ENCODE measurements around the gene THNSL1. TPM values are rescaled to one million over a fixed set of nuclear protein-coding genes. Genes with fewer than 3 reads are reported as not detected.
A peak's percentile ranks its signal among the peaks of the same experiment; 100 is the strongest.

Gene THNSL1
- total RNA-seq, 2 experiments from 2014 or later = 2.2 to 2.4 TPM

DNA sequence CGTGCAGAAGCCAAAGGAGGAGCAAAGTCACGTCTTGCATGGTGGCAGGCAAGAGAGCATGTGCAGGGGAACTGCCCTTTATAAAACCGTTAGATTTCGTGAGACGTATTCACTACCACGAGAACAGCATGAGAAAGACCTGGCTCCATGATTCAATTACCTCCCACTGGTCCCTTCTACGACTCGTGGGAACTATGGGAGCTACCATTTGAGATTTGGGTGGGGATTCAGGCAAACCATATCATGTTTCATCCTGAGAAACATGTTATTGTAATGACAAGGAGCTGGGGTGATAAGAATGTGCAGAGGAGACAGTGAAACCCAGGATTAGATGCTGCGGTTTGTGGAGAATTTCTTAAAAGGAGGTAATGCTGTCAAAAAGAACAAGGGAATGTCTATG is 34.0 kb downstream of the THNSL1 start:
- Mint-ChIP-seq H3K27ac (no peak overlapping the region), H3K36me3 (ENCODE audit: low read depth) (no peaks in the 10 kb centered on the region), H3K9me3 (no peaks in the 10 kb centered on the region), H3K27me3 (peaks cover 19% of the 10 kb centered on the region), H3K4me3 (no peak overlapping the region), H3K4me1 (no peaks in the 10 kb centered on the region)
- POLR2A ChIA-PET = no interaction called here
- CTCF ChIA-PET = no interaction called here
- DNase-seq = no peak

DNA sequence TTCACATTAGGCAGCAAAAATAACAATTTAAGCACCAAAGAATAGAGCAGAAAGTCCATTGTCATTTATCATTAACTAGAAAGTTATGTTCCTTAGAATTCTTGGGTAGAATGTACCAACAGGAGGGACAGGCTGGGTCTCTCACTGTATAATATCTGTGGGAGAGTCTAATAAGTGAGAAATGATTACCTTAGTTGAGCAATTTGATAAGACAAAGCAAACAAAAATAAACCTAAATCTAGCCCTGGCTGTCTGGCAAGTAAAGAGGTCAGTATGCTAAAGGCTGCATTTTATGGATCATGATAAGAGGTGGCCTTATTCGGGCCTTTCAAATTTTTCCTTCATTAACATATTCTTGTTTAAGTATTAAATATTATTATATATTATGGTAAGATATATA is 35.6 kb downstream of the THNSL1 start:
- Mint-ChIP-seq H3K9me3 (no peaks in the 10 kb centered on the region), H3K36me3 (ENCODE audit: low read depth) (no peaks in the 10 kb centered on the region), H3K4me1 (no peaks in the 10 kb centered on the region), H3K4me3 (no peak overlapping the region), H3K27me3 (peaks cover 14% of the 10 kb centered on the region), H3K27ac (no peak overlapping the region)
- ChIA-PET POLR2A (no interaction called here), CTCF (no interaction called here)
- no peak for DNase-seq

DNA sequence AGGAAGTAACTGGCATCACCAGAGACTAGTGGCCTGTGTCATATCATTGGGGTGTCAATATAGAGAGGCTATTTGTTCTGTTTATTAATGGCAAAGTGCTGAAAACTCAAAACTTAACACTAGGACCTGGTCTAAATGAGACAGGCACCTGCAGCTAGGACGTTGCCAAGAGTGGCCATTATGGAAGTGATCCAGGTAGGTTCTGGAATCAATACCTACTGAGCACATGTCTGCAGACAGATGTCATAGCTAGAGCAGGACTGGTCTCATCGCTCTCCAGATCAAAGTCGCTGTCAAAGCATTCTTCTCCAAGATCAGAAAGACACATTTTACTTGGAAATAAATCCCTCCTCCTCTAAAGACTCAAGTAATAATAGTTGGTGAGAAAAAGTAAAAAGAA is 40.3 kb downstream of the THNSL1 start:
- H3K9me3 Mint-ChIP-seq = no peaks in the 10 kb centered on the region
- ChIA-PET CTCF (interaction anchor here (1.0 kb wide), 1 partner anchor 55 kb away, joined by 3 read pairs; no protein-coding TSS in a partner anchor), POLR2A (no interaction called here)

DNA sequence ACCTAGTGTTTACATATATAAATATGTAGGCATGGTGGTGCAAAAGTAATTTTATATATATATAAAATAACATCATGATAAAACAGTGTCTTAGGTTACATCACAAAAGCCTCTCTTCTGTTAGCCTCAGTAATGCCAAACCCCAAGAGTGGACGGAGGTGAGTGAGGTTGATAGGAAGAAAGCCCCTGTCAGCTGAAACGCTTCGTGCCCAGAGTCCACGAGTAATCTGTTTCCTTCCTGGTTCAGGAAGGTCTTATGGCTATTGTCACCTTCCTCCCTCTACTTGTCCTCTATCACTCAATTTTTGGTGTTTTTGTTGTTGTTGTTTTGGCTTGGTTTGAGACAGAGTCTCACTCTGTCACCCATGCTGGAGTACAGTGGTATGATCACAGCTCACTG is 41.5 kb downstream of the THNSL1 start:
- ChIA-PET CTCF (interaction anchor here (0.6 kb wide), 1 partner anchor 323 kb away, joined by 3 read pairs; no protein-coding TSS in a partner anchor), POLR2A (no interaction called here)
- Mint-ChIP-seq H3K9me3 (no peaks in the 10 kb centered on the region), H3K36me3 (ENCODE audit: low read depth) (no peaks in the 10 kb centered on the region), H3K4me1 (peaks cover 14% of the 10 kb centered on the region), H3K27ac (no peak overlapping the region), H3K4me3 (no peak overlapping the region), H3K27me3 (no peaks in the 10 kb centered on the region)
- no peak for DNase-seq

More for the DNA sequence above, 40.3 kb downstream of the THNSL1 start:
- Mint-ChIP-seq H3K4me3 (no peak overlapping the region), H3K36me3 (ENCODE audit: low read depth) (no peaks in the 10 kb centered on the region), H3K4me1 (peaks cover 2% of the 10 kb centered on the region), H3K27me3 (no peaks in the 10 kb centered on the region), H3K27ac (no peak overlapping the region)
- DNase-seq = no peak

DNA sequence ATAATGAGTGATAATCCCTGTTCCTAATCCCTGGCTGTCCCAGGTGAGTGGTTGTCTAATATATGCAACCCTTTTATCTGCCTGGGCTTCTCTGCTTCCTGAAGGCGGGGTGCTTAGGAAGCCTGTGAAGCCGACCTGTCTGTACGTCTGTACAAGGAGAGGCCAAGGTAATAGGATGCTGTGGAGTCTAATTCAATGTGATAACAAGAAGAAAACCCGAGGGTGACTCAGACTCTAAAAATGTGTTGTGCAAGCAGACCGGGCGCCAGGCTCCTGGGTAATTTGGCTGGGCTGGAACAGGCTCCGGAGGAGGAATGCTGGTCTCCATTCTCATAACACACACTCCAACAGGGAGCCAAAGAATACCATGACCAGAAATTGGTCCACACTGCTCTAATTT is 43.6 kb downstream of the THNSL1 start:
- POLR2A ChIA-PET = no interaction called here
- H3K9me3 Mint-ChIP-seq = no peaks in the 10 kb centered on the region
- CTCF ChIA-PET = no interaction called here
- H3K4me1 Mint-ChIP-seq = peaks cover 29% of the 10 kb centered on the region
- H3K27me3 Mint-ChIP-seq = no peaks in the 10 kb centered on the region
- no peak overlapping the region for H3K4me3 Mint-ChIP-seq
- no peak for DNase-seq
- no peak overlapping the region for H3K27ac Mint-ChIP-seq
- H3K36me3 Mint-ChIP-seq (ENCODE audit: low read depth) = no peaks in the 10 kb centered on the region

DNA sequence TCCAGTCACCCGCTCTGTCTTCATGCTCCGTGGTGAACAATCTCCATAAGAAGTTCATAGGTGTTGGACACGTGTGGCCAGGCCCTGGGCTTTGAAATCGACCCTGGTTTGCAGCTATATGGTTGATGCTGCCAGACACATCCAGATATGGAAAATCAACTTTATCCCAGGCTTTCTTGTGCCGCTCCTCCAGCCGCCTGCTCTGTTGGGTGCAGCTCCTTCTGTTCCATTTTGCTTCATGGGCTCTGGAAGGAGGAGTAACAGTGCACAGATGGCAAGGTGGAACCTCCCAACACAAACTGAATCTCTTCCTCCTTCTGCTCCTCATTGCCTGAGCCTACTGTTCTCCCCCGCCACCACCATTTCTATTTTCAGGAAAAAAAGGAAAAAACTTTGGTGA is 44.7 kb downstream of the THNSL1 start:
- no peaks in the 10 kb centered on the region for H3K9me3 Mint-ChIP-seq
- H3K27me3 Mint-ChIP-seq = no peaks in the 10 kb centered on the region
- ChIA-PET POLR2A (no interaction called here), CTCF (no interaction called here)
- H3K4me3 Mint-ChIP-seq = no peak overlapping the region
- DNase-seq = no peak
- no peaks in the 10 kb centered on the region for H3K36me3 Mint-ChIP-seq (ENCODE audit: low read depth)
- peaks cover 37% of the 10 kb centered on the region for H3K4me1 Mint-ChIP-seq
- no peak overlapping the region for H3K27ac Mint-ChIP-seq

DNA sequence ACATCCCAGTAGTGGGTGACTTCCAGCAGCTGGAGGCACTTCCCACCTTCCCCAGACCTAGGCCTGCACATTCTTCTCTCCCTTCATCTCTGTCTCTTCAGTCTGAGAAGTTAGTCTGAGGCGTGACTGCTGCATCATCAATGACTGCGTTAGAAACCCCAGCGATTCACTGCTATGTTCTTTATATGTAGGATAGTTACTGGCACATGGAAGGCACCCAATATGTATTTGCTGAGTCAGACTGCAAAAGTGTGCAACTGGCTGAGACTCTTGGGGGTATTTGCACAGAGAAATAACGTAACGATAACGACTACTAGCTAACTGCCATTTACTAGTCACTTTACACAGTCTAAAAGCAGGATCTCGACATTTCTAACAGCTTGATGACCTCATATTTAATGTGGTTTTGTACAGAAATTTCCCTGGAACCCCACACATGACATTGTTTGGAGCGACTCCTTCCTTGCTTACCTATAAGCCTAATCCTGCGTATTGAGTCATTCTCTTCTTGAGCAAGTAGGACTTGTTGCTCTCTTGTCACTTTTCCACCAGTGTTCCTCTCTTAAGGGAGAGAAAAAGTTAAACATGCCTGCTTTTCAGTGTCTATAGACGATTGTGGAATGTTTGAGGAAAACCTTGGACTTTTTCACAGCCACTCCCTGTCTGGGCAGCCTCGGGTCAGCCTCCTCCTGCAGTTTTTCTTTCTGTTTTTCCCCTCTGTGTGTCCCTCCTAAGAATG is 45.5 kb downstream of the THNSL1 start:
- no peak for DNase-seq
- ChIA-PET POLR2A (no interaction called here), CTCF (no interaction called here)
- H3K27me3 Mint-ChIP-seq = no peaks in the 10 kb centered on the region
- peak overlapping the region; percentile 50 for H3K4me3 Mint-ChIP-seq
- H3K36me3 Mint-ChIP-seq (ENCODE audit: low read depth) = no peaks in the 10 kb centered on the region
- H3K9me3 Mint-ChIP-seq = no peaks in the 10 kb centered on the region
- H3K4me1 Mint-ChIP-seq = peaks cover 37% of the 10 kb centered on the region
- peak overlapping the region; percentile 86 for H3K27ac Mint-ChIP-seq

GRCh38 chr10:25063157-25063556 is 46.7 kb downstream of the THNSL1 start:
- Mint-ChIP-seq H3K36me3 (ENCODE audit: low read depth) (no peaks in the 10 kb centered on the region), H3K27ac (no peak overlapping the region), H3K9me3 (no peaks in the 10 kb centered on the region), H3K27me3 (no peaks in the 10 kb centered on the region), H3K4me3 (no peak overlapping the region), H3K4me1 (peaks cover 37% of the 10 kb centered on the region)
- no peak for DNase-seq
- CTCF ChIA-PET = no interaction called here
- POLR2A ChIA-PET = no interaction called here

GRCh38 chr10:25063644-25064043 is 47.2 kb downstream of the THNSL1 start:
- no peaks in the 10 kb centered on the region for H3K36me3 Mint-ChIP-seq (ENCODE audit: low read depth)
- H3K4me3 Mint-ChIP-seq = no peak overlapping the region
- no peaks in the 10 kb centered on the region for H3K9me3 Mint-ChIP-seq
- no peaks in the 10 kb centered on the region for H3K27me3 Mint-ChIP-seq
- CTCF ChIA-PET = no interaction called here
- peaks cover 37% of the 10 kb centered on the region for H3K4me1 Mint-ChIP-seq
- H3K27ac Mint-ChIP-seq = peak overlapping the region; percentile 2
- DNase-seq = no peak
- POLR2A ChIA-PET = no interaction called here

DNA sequence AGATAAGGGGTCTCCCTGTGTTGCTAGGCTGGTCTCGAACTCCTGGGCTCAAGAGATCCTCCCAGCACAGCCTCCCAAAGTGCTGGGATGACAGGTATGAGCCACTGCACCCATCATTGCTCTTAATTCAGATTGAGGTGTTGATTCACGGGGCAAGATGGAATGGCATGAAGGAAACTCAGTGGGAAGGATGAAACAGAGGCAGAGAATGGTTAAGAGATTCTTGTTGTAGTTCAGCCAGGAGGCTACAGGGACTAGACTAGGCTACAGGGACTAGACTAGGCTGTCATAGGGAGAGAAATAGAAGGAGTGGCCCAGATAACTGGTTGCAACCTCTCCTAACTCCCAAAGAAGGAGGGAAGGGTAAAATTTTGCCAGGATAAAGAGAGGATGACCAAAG is 48.0 kb downstream of the THNSL1 start:
- ChIA-PET POLR2A (no interaction called here), CTCF (no interaction called here)
- DNase-seq = no peak
- Mint-ChIP-seq H3K9me3 (no peaks in the 10 kb centered on the region), H3K4me1 (peaks cover 37% of the 10 kb centered on the region), H3K27me3 (no peaks in the 10 kb centered on the region), H3K36me3 (ENCODE audit: low read depth) (no peaks in the 10 kb centered on the region), H3K27ac (no peak overlapping the region), H3K4me3 (no peak overlapping the region)

GRCh38 chr10:25065761-25066476 is 49.5 kb downstream of the THNSL1 start:
- no peak overlapping the region for H3K27ac Mint-ChIP-seq
- ChIA-PET CTCF (no interaction called here), POLR2A (no interaction called here)
- H3K36me3 Mint-ChIP-seq (ENCODE audit: low read depth) = no peaks in the 10 kb centered on the region
- DNase-seq = no peak
- H3K4me1 Mint-ChIP-seq = peaks cover 37% of the 10 kb centered on the region
- H3K9me3 Mint-ChIP-seq = no peaks in the 10 kb centered on the region
- H3K27me3 Mint-ChIP-seq = peaks cover 2% of the 10 kb centered on the region
- no peak overlapping the region for H3K4me3 Mint-ChIP-seq

DNA sequence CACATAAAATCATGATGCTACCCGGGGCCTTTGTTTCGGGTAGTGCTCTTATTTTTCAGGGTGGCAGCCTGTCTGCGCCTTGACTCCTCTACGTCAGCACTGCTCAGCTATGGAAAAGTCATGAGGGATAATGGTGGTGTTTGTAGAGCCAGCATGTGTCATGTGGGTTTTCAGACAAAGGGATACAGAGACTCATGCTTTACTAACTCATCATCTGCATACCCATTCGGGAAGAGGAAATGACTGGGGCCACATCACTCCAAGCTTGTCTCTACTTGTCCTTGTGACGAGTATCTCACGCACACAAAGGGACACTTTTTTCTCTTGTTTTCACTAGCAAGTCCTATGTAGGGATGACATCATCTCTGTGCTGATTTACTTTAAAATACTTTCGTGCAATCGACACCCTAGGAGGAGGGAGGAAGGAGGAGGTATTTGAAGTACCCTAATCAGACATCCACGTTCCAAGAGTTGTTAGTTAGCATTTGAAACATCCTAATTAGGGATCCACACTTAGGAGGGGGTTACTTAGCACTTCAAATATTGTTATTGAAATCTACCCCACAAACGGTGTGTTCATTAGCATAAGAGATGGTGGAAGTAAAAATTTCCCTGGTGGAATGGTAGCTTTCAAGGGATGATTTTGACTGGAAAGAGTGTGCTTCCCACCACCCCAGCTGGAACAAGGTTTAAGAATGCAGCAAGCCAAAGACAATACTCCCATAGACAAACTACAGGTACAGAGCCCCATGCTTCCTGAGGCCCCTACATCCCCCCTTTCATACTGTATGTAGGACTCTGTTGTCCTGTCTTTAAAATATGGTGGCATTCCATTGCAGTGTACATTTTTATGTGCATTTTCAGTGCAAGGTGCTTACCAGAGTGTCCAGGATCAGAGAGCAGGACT is 52.0 kb downstream of the THNSL1 start:
- Mint-ChIP-seq H3K4me1 (peaks cover 18% of the 10 kb centered on the region), H3K27me3 (peaks cover 6% of the 10 kb centered on the region), H3K4me3 (no peak overlapping the region), H3K27ac (no peak overlapping the region), H3K36me3 (ENCODE audit: low read depth) (no peaks in the 10 kb centered on the region), H3K9me3 (no peaks in the 10 kb centered on the region)
- no peak for DNase-seq
- CTCF ChIA-PET = no interaction called here
- POLR2A ChIA-PET = no interaction called here

GRCh38 chr10:25071227-25071626 is 54.8 kb downstream of the THNSL1 start:
- POLR2A ChIA-PET = no interaction called here
- H3K36me3 Mint-ChIP-seq (ENCODE audit: low read depth) = no peaks in the 10 kb centered on the region
- no peak overlapping the region for H3K27ac Mint-ChIP-seq
- H3K27me3 Mint-ChIP-seq = peaks cover 15% of the 10 kb centered on the region
- no peaks in the 10 kb centered on the region for H3K4me1 Mint-ChIP-seq
- CTCF ChIA-PET = interaction anchor here (1.3 kb wide), 1 partner anchor 9 kb away, joined by 4 read pairs; no protein-coding TSS in a partner anchor
- no peaks in the 10 kb centered on the region for H3K9me3 Mint-ChIP-seq
- DNase-seq = no peak
- H3K4me3 Mint-ChIP-seq = no peak overlapping the region

All from activated CD4-positive, alpha-beta memory T cell treated with anti-CD3 and anti-CD28 coated beads, Interleukin-2, amount 10 ng/mL, durations not matched to agents 7 days and 5 days (primary cell).